ENCODE data around the gene DRD3. TPM values are rescaled to one million over a fixed set of nuclear protein-coding genes. Genes with fewer than 3 reads are reported as not detected.

The DRD3 gene
- total and polyA plus RNA-seq, 2 donors (not counting 3 experiments of a cell fraction or from before 2014, with no cell fraction given), result not detected

- no peak overlapping the region for H3K9ac ChIP-seq (replicated peaks; ENCODE audit: extremely low read depth, insufficient read depth, low read length)
- H3K9me1 ChIP-seq (replicated peaks; ENCODE audit: control insufficient read depth, extremely low read depth, insufficient read depth, low read length), result no peaks in the 10 kb centered on the region
- CTCF ChIA-PET, result interaction anchor here (1.6 to 2.0 kb wide), 2 partner anchors 67 to 69 kb away, joined by 8 read pairs; no protein-coding TSS in a partner anchor
- FAIRE-seq (no peak), DNase-seq (ENCODE audit: low read depth, low spot score) (no peak)
- H2AFZ ChIP-seq (ENCODE audit: low read depth, low read length), result no peak overlapping the region
- no peak overlapping the region for H3K27ac ChIP-seq (ENCODE audit: insufficient read depth, low read depth, low read length)
- H3K4me2 ChIP-seq (ENCODE audit: insufficient read depth, low read length), result no peak overlapping the region
- H3K79me2 ChIP-seq (ENCODE audit: control insufficient read depth, insufficient read depth, low read length), result no peaks in the 10 kb centered on the region
- H3K4me3 ChIP-seq (replicated peaks in 1 of 3; ENCODE audit: insufficient read depth in 1 of 3, low read depth in 1 of 3, low read length in 3 of 3), result no peak overlapping the region
- H3K9me3 ChIP-seq (replicated peaks; ENCODE audit: control insufficient read depth, insufficient read depth, low read length), result peaks cover 2% of the 10 kb centered on the region
- no TSS peak for BruUV-seq (replicated peaks)
- H3K27me3 ChIP-seq (ENCODE audit: control insufficient read depth in 2 of 2, insufficient read depth in 2 of 2, low read length in 2 of 2), result no peaks in the 10 kb centered on the region
- POLR2A ChIA-PET, result no interaction called here
- no peak for TF ChIP-seq GATA2 (IDR thresholded peaks at IDR 0.05; ENCODE audit: insufficient read depth, insufficient read length, low read depth, low read length)
- no peak for TF ChIP-seq JUN (IDR thresholded peaks at IDR 0.05; ENCODE audit: borderline replicate concordance, insufficient read depth, insufficient read length, low read depth)
- TF ChIP-seq POLR2A (IDR thresholded peaks at IDR 0.05; ENCODE audit: low read depth, low read length), result no peak
- TF ChIP-seq FOS (IDR thresholded peaks at IDR 0.05; ENCODE audit: borderline replicate concordance, insufficient read depth, low read length), result no peak
- no peak for TF ChIP-seq MYC (IDR thresholded peaks at IDR 0.05; ENCODE audit: low read depth, low read length)
- intact Hi-C loops (cut with micrococcal nuclease), result loop anchor here (5.0 kb wide), 1 partner anchor 90 kb away; no protein-coding TSS in a partner anchor
- H3K36me3 ChIP-seq (ENCODE audit: control insufficient read depth in 2 of 2, extremely low read depth in 1 of 2, insufficient read depth in 2 of 2, low read length in 2 of 2), result no peaks in the 10 kb centered on the region
- dilution Hi-C loops (cut with MboI; ENCODE audit: extremely low pct_ligation_motif_present, low sequenced_read_pairs), result no loop called here
- H4K20me1 ChIP-seq (replicated peaks; ENCODE audit: control insufficient read depth, extremely low read depth, insufficient read depth, low read length), result no peaks in the 10 kb centered on the region
- H3K4me1 ChIP-seq (ENCODE audit: control insufficient read depth, extremely low read depth, insufficient read depth, low read length), result peaks cover 28% of the 10 kb centered on the region
Measured at GRCh38 chr3:114221881-114222264, 43.0 kb upstream of the DRD3 start.

GRCh38 chr3:114221165-114221880 lies 42.5 kb upstream of the DRD3 start:
- H3K9ac ChIP-seq (replicated peaks; ENCODE audit: extremely low read depth, insufficient read depth, low read length), result no peak overlapping the region
- no peaks in the 10 kb centered on the region for H3K79me2 ChIP-seq (ENCODE audit: control insufficient read depth, insufficient read depth, low read length)
- no peaks in the 10 kb centered on the region for H3K36me3 ChIP-seq (ENCODE audit: control insufficient read depth in 2 of 2, extremely low read depth in 1 of 2, insufficient read depth in 2 of 2, low read length in 2 of 2)
- TF ChIP-seq MYC (IDR thresholded peaks at IDR 0.05; ENCODE audit: low read depth, low read length), result no peak
- no peaks in the 10 kb centered on the region for H3K9me1 ChIP-seq (replicated peaks; ENCODE audit: control insufficient read depth, extremely low read depth, insufficient read depth, low read length)
- no peak for DNase-seq (ENCODE audit: low read depth, low spot score)
- intact Hi-C loops (cut with micrococcal nuclease) (loop anchor here (5.0 kb wide), 1 partner anchor 91 kb away; no protein-coding TSS in a partner anchor), dilution Hi-C loops (cut with MboI; ENCODE audit: extremely low pct_ligation_motif_present, low sequenced_read_pairs) (no loop called here)
- H3K27me3 ChIP-seq (ENCODE audit: control insufficient read depth in 2 of 2, insufficient read depth in 2 of 2, low read length in 2 of 2), result no peaks in the 10 kb centered on the region
- no peak overlapping the region for H3K4me2 ChIP-seq (ENCODE audit: insufficient read depth, low read length)
- BruUV-seq (replicated peaks), result no TSS peak
- H3K4me1 ChIP-seq (ENCODE audit: control insufficient read depth, extremely low read depth, insufficient read depth, low read length), result peaks cover 29% of the 10 kb centered on the region
- CTCF ChIA-PET, result interaction anchor here (1.6 to 2.0 kb wide), 2 partner anchors 66 to 68 kb away, joined by 8 read pairs; no protein-coding TSS in a partner anchor
- H3K4me3 ChIP-seq (replicated peaks in 1 of 3; ENCODE audit: insufficient read depth in 1 of 3, low read depth in 1 of 3, low read length in 3 of 3), result no peak overlapping the region
- H4K20me1 ChIP-seq (replicated peaks; ENCODE audit: control insufficient read depth, extremely low read depth, insufficient read depth, low read length), result no peaks in the 10 kb centered on the region
- FAIRE-seq, result no peak
- POLR2A ChIA-PET, result no interaction called here
- no peak overlapping the region for H3K27ac ChIP-seq (ENCODE audit: insufficient read depth, low read depth, low read length)
- H3K9me3 ChIP-seq (replicated peaks; ENCODE audit: control insufficient read depth, insufficient read depth, low read length), result peaks cover 2% of the 10 kb centered on the region
- no peak overlapping the region for H2AFZ ChIP-seq (ENCODE audit: low read depth, low read length)
